Adipose tissue (tissue), 3 donors: Measurements from ENCODE around the gene SPTY2D1. TPM values are rescaled to one million over a fixed set of nuclear protein-coding genes. Genes with fewer than 3 reads are reported as not detected.
"Not testable (repeated sequence)": the region's sequence is repeated elsewhere in the genome, so short reads cannot be mapped to it uniquely, and the experiment has no call there.

Source experiments
- H3K27ac ChIP-seq: one replicate; pipeline ENCODE4 v1.5.1; 2013; ENCODE audit warnings: low read depth, low read length
- WGBS, 3 donors: extraction: QIAGEN DNeasy Blood & Tissue Kit; methylation state at CpG; one replicate each; pipeline ENCODE4 v1.1.7; 2013; 5-methylcytosine and 5-hydroxymethylcytosine counted together
- polyA plus RNA-seq, 3 donors: library from polyadenylated mRNA; stranded (reverse); fragments of 200-250 nt; gene quantifications; one replicate each; pipeline ENCODE4 v1.2.3, GENCODE V29; 2013
- donor health status: healthy with polysubstance abuse.
- donor health status: Bipolar disorder and iron deficiency.
- donor health status: healthy.

Gene SPTY2D1
- polyA plus RNA-seq, 3 donors = 4.0 to 12.4 (median 7.6) TPM

GRCh38 chr11:18624161-18624560 lies 10.0 kb downstream of the SPTY2D1 start:
- WGBS, 3 donors = 81 to 96% (median 85%) methylated on average over 1 of the region's 1 CpG
- H3K27ac ChIP-seq = no peak overlapping the region

- 96 to 98% (median 97%) methylated on average over 2 of the region's 2 CpGs for WGBS, 3 donors
- H3K27ac ChIP-seq = no peak overlapping the region
Measured at GRCh38 chr11:18623707-18624106, 10.4 kb downstream of the SPTY2D1 start.

- WGBS, 3 donors = 21 to 32% (median 23%) methylated on average over 5 of the region's 5 CpGs
- H3K27ac ChIP-seq = no peak overlapping the region
Measured at GRCh38 chr11:18618342-18619025, 15.7 kb downstream of the SPTY2D1 start.

- 62 to 74% (median 66%) methylated on average over 10 of the region's 10 CpGs for WGBS, 3 donors
Measured at GRCh38 chr11:18617688-18618341, 16.3 kb downstream of the SPTY2D1 start.

GRCh38 chr11:18615628-18616392 lies 18.3 kb downstream of the SPTY2D1 start:
- H3K27ac ChIP-seq = no peak overlapping the region
- 83 to 93% (median 86%) methylated on average over 11 of the region's 11 CpGs for WGBS, 3 donors

More at GRCh38 chr11:18617688-18618341, 16.3 kb downstream of the SPTY2D1 start:
- no peak overlapping the region for H3K27ac ChIP-seq

- WGBS, 3 donors = 92 to 95% (median 94%) methylated on average over 10 of the region's 10 CpGs
- H3K27ac ChIP-seq = no peak overlapping the region
Measured at GRCh38 chr11:18614667-18615066, 19.5 kb downstream of the SPTY2D1 start.

GRCh38 chr11:18612394-18612793 lies 21.7 kb downstream of the SPTY2D1 start:
- no peak overlapping the region for H3K27ac ChIP-seq
- WGBS, 3 donors = 85 to 97% (median 85%) methylated on average over 4 of the region's 4 CpGs

- 86 to 95% (median 88%) methylated on average over 2 of the region's 2 CpGs for WGBS, 3 donors
- H3K27ac ChIP-seq = no peak overlapping the region
Measured at GRCh38 chr11:18611196-18611595, 22.9 kb downstream of the SPTY2D1 start.

GRCh38 chr11:18608376-18608775 lies 25.8 kb downstream of the SPTY2D1 start:
- no peak overlapping the region for H3K27ac ChIP-seq
- WGBS, 3 donors = 44 to 65% (median 53%) methylated on average over 3 of the region's 3 CpGs

GRCh38 chr11:18600915-18601569 lies 33.1 kb downstream of the SPTY2D1 start:
- no peak overlapping the region for H3K27ac ChIP-seq
- 93 to 98% (median 97%) methylated on average over 4 of the region's 4 CpGs for WGBS, 3 donors

- 81 to 88% (median 85%) methylated on average over 7 of the region's 7 CpGs for WGBS, 3 donors
Measured at GRCh38 chr11:18599739-18600230, 34.4 kb downstream of the SPTY2D1 start, which contains the start of gene MISFA. Gene MISFA (plus strand): TSS chr11:18599789. CDS start chr11:18599929, 140 bp downstream.

GRCh38 chr11:18594999-18595749 lies 39.0 kb downstream of the SPTY2D1 start:
- WGBS, 3 donors = 61 to 80% (median 73%) methylated on average over 5 of the region's 5 CpGs
- H3K27ac ChIP-seq = no peak overlapping the region

More at GRCh38 chr11:18599739-18600230, 34.4 kb downstream of the SPTY2D1 start, which contains the start of gene MISFA:
- no peak within 1 kb of the TSS for H3K27ac ChIP-seq

- not testable (repeated sequence) for H3K27ac ChIP-seq
- WGBS, 3 donors = 83 to 92% (median 88%) methylated on average over 5 of the region's 5 CpGs
Measured at GRCh38 chr11:18594088-18594487, 40.1 kb downstream of the SPTY2D1 start.

- WGBS, 3 donors = 50 to 67% (median 51%) methylated on average over 2 of the region's 2 CpGs
- H3K27ac ChIP-seq = no peak overlapping the region
Measured at GRCh38 chr11:18590571-18590970, 43.6 kb downstream of the SPTY2D1 start.

- peak within 1 kb of the TSS; percentile 51 for H3K27ac ChIP-seq
- WGBS, 3 donors = 1% methylated on average over 49 to 50 of the region's 50 CpGs
Measured at GRCh38 chr11:18588297-18589252, 45.6 kb downstream of the SPTY2D1 start, which contains the start of gene UEVLD. Gene UEVLD (minus strand): TSS chr11:18588734. CDS start chr11:18588654, 80 bp downstream.

GRCh38 chr11:18581825-18582224 lies 52.3 kb downstream of the SPTY2D1 start:
- H3K27ac ChIP-seq = no peak overlapping the region
- 89 to 97% (median 91%) methylated on average over 1 of the region's 1 CpG for WGBS, 3 donors
